Measurements from ENCODE around the gene GTF2H1.
"Not testable (repeated sequence)": the region's sequence is repeated elsewhere in the genome, so short reads cannot be mapped to it uniquely, and the experiment has no call there.

Gene GTF2H1

DNA sequence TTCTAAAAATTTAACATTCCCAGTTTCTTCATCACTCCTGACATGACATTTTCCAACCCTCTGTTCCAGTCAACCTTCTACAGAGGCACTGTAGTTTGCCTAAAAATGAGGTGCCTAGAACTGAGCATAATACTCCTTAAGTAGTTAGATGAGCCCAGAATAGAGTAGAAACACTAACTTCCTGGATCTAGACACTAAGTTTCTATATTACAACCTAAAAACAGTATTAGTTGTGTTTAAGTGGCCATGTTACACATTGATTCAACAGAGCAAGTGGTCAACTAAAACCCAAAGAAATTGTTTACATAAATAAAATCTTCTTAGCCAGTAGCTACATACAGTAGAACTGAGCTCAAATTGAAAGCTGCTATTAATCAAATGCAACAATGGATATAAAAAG lies 1.8 kb upstream of the GTF2H1 start:
- no peak for DNase-seq

- no peak for DNase-seq
Measured at GRCh38 chr11:18321578-18321968, 794 bp upstream of the GTF2H1 start.

- DNase-seq, result no peak
Measured at GRCh38 chr11:18322818-18323570, 627 bp downstream of the GTF2H1 start.

DNA sequence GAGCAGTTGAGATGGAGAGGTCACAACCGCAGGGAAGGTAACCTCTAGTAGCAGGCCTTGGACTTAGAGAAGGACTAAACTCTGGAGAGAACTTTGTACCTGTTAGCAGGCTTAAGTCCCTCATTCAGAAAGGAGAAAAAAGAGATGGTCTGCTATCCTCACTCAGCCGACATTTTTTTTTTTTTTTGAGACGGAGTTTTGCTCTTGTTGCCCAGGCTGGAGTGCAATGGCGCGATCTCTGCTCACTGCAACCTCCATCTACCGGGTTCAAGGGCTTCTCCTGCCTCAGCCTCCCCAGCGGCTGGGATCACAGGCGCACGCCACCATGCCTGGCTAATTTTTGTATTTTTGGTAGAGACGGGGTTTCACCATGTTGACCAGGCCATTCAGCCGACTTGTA lies 1.5 kb downstream of the GTF2H1 start:
- DNase-seq, result not testable (repeated sequence)

GRCh38 chr11:18324381-18324780 lies 2.0 kb downstream of the GTF2H1 start:
- DNase-seq, result no peak

DNA sequence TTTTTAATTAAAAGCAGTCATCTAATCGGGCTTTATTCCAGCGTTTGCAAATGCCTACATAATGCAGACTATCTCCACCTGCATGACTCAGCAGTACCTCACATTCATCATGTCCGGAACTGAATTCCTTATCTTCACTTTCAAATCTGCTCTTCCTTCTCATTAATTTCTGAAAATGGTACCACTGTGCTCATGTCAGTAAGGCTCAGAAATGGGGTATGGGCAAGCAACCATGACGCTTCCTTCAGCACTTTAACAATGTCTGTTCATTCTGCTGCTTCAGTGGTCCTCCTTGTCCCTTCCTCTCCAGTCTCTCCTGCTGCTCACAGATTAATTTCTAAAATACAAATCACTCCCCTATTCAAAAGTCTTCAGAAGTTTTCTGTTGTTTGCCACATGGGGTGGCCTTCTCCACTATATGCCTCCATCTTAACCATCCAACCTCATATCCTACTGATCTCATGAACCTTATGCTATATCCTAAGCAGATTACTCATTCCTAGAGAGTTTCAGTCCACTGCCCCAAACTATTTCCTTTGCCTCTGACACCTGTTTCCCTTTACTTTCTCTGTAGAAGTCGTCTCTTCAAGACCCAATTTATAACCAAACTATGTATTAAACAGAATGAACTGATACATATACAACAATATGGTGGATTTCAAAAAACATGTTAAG lies 7.0 kb downstream of the GTF2H1 start:
- DNase-seq, result no peak

- DNase-seq, result no peak
Measured at GRCh38 chr11:18330921-18331320, 8.6 kb downstream of the GTF2H1 start.

DNA sequence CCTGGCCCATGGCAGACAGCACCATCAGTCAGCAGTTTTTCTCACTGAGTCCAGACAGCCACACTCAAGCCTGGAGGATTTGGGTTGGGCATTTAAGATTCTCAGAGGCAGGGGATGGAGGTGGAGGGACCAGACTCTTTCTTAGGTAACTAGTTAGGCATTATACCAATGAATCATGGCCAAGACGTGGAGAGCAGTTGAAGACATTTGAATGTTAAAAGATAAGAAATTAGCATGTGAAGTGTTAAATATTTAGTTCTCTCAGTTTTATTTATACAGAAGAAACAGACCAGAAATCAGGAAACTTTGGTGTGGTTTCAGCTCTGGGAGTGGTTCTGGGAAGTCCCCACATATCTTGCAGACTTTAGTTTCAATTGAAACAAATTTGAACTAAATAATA lies 9.9 kb downstream of the GTF2H1 start:
- DNase-seq, result no peak

DNA sequence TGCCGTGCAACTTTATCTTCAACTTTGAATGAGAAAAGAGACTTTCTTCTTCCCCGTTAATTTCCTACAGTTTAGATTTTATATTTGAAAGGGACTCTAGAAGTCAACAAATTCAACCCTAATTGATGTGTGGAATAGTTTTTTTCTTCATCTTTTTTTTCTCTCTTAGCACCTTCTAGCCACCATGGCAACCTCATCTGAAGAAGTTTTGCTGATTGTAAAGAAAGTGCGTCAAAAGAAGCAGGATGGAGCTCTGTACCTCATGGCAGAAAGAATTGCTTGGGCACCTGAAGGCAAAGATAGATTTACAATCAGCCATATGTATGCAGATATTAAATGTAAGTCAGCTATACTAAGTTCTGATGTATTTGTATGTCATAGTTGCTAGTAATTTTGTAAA lies 10.5 kb downstream of the GTF2H1 start:
- no peak for DNase-seq

DNA sequence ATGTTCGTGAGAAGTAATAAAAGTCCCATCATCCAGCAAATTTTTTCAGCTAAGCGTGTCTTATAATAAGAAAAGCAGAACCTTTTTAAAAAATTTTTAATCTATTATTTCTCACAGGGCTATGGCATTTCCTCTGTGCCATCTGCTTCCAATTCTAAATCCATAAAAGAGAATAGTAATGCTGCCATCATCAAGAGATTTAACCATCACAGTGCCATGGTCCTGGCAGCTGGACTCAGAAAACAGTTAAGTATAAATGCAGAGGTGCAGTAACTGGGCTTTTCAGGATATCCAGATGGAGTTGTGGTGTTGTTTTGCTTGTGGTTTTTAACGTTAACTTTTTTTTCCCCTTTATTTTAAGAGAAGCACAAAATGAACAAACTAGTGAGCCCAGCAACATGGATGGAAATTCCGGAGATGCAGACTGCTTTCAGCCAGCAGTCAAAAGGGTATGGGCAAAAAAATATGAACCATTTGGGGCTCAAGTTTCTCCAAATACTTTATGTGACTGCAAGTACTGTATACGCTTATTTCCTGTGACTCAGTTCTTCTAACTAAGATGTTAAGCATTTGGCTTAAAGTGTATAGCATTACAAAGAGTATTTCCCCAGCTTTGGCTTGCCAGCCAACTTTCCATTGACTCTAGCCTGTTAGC lies 25.2 kb downstream of the GTF2H1 start:
- DNase-seq, result no peak

DNA sequence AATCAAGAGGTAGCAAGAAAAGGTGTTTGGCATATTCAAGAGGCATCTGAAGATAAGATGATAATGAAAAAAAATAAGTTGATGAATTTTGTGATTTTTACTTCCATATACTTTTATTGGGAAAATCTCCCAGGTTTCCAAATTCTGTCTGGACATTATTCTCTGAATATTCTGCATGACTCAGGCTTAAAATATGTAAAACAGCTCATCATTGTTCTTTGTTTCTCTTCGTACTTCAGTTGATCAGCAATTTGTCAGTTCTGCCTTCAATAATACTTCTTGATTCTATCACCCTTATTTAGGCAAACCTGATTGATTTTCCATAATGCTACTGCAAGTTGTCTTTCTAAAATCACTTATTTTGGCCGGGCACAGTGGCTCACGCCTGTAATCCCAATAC lies 30.2 kb downstream of the GTF2H1 start:
- DNase-seq, result no peak

DNA sequence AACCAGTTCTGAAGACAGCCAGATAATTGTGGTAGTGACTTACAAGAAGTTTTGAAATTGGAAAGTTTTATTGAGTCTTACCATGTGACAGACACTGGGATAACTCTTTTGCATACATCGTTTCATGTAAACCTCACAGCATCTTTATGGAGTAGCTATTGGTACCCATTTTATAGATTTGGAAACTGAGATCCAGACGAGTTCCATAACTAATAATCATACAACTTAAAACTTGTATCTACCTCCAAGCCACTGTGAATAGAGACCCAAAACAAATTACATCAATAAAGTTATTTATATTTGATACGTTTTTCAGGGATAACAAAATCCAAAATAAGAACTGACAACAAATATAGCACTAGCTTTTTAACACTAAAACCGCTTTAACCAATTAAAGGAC lies 36.3 kb downstream of the GTF2H1 start:
- no peak for DNase-seq

GRCh38 chr11:18361154-18361553 lies 38.8 kb downstream of the GTF2H1 start:
- no peak for DNase-seq

- DNase-seq, result no peak
Measured at GRCh38 chr11:18364495-18365073, 42.2 kb downstream of the GTF2H1 start.

DNA sequence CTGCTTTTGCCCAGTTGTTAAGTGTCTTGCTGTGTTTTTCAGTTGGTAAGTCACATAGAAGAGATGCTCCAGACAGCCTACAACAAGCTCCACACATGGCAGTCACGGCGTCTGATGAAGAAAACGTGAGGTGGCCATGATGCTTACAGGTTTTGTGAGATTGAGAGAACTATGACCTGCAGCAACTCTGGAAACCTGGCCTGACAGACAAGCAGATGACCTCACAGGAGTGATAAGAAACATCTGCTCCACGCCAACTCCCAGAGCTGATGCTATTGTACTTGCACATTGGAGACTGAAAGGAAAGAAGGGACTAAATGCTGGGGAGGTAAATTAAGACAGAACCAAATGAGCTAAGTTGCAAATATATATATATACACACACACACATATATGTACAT lies 43.4 kb downstream of the GTF2H1 start:
- no peak for DNase-seq

DNA sequence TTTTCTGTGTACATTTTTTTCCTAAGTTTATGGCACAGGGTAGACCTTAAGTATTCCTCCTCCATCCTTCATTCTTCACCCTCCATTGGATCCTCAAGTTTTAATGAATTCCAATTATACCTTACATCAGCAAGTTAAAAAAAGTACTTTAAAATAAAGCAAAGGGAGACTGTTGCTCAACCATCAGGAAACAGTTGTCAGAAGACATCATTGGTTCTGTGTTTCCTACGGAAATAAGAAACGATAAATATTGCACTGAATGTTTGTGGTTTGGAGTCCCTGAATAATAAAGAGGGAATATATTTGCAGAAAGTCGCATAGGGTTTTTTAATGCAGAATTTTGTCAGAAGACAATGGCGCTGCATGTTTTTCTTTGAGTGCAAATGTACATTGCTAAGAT lies 43.9 kb downstream of the GTF2H1 start:
- DNase-seq, result no peak

DNA sequence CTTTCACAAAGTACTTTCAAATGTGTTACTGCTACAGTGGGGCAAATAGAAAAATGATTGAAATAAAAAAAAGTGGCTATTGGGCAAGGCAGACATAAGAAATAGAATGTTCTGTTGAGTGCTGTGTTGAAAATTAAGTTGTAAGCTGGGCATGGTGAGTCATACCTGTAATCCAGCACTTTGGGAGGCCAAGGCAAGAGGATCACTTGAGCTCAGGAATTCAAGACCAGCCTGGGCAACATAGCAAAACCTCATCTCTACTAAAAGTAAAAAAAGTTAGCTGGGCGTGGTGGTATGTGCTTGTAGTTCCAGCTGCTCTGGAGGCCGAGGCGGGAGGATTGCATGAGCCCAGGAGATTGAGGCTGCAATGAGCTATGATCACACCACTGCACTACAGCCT lies 45.1 kb downstream of the GTF2H1 start:
- DNase-seq, result no peak

DNA sequence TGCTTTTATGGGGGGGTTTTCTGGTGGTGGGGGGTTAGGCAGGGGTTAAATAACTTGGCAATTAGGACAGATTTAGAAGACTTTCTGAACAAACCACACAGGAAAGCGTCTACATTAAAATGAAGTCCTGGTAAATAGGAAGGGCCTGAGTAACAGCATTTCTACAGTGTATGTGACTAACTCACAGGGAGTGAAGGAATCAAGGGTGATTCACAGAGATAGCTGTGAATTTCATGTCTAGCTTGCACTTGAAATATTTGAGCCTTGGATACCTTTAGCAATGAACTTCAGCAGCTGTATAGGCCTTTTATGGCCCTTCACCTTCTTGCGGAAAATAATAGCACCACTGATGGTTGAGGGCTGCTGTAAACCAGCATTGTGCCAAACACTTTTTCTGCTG lies 45.9 kb downstream of the GTF2H1 start:
- DNase-seq, result no peak

- no peak for DNase-seq
Measured at GRCh38 chr11:18369398-18369797, 47.0 kb downstream of the GTF2H1 start.

DNA sequence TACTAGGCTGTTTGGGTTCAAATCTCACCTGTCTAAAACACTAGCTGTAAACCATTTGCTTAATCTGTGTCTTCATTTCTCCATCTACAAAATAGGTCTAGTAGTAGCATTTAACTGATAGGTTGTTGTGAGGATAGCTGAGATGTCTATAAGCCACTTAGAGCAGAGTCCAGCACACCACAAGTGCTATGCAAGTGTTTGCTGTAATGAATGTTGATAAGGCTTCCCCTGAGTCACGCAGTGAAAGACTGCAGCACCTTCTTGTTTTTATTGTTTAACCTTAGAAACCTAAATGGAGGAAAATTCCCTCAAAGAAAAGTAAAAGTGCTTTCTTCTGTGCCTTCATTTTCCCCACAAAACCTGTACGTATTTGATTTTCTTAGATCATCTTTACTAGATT lies 48.9 kb downstream of the GTF2H1 start:
- DNase-seq, result no peak

- DNase-seq, result no peak
Measured at GRCh38 chr11:18372201-18372600, 49.8 kb downstream of the GTF2H1 start.

- no peak for DNase-seq
Measured at GRCh38 chr11:18374956-18375355, 52.6 kb downstream of the GTF2H1 start.

DNA sequence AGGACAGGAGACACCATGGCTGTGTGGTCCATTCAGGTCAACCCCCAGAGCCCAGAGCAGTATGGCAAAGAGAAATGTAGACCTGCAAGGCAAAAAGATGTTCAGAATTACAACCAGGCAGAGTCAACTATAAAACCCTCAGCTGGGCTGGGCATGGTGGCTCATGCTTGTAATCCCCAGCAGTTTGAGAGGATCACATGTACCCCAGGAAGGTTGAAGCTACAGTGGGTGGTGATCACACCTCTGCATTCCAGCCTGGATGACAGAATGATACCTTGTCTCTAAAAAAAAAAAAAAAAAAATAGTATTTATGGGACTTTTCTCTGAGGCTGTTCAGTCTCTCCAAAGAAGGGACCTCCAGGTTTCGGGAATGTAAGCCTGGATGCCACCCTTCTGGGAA lies 53.6 kb downstream of the GTF2H1 start:
- no peak for DNase-seq

- no peak for DNase-seq
Measured at GRCh38 chr11:18379201-18379600, 56.8 kb downstream of the GTF2H1 start.
